GM19239 (cell line): ENCODE results near the gene VDAC1.
"Not testable (repeated sequence)": the region's sequence is repeated elsewhere in the genome, so short reads cannot be mapped to it uniquely, and the experiment has no call there.

Source experiments
- DNase-seq: peaks from one replicate; pipeline ENCODE4 v3.0.0; 2011; ENCODE audit warnings: low spot score; ENCODE audit not compliant: insufficient read length
- FAIRE-seq: peaks from 2 replicates; lab custom pipeline; 2011; peaks lifted over from hg19 to GRCh38; lab: Jason Lieb, UNC

The VDAC1 gene, protein sequence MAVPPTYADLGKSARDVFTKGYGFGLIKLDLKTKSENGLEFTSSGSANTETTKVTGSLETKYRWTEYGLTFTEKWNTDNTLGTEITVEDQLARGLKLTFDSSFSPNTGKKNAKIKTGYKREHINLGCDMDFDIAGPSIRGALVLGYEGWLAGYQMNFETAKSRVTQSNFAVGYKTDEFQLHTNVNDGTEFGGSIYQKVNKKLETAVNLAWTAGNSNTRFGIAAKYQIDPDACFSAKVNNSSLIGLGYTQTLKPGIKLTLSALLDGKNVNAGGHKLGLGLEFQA

DNA sequence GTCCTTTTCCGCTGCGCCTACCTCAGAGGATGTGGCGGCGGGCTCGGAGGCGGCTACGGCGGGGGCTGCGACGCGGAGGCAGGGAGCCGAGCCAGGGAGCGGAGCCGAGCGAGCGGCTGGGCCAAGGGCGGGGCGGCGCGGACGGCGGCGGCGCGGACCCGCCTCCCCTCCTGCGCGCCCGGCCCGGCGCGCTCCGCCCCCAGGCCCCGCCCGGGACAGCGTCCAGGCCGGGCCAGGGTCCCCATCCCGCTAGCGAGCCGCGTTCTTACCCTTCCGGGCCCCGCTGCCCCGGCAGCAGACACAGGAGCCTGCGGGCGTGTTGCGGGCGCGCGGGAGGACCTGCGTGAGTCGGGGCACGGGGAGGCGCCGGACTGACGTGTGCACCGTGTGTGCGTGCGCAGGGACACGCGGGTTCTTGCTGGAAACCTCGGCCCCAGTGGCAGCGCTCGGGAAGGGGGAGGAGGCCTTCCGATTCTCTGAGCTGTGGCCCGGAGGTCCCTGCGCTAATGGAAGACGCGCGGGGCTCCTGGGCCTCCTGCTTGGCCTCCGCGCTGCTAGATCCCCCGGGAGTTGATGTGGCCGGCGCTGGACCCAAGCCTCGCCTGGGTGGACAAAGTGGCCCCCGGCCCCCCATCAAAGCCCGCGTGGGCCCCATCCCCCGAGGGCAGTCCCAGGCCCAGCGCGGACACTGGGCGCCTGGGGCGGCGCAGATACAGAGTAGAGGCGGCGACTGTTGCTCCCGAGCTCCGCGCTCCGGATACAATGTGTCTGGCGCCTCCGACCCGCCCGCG lies at the start of gene VDAC1:
VDAC1 (minus strand) TSS at position 350 of the 791 bp plus-strand sequence. CDS start 11,963 bp downstream, outside the sequence.
- FAIRE-seq (no peak), DNase-seq (peak; percentile 93)

DNA sequence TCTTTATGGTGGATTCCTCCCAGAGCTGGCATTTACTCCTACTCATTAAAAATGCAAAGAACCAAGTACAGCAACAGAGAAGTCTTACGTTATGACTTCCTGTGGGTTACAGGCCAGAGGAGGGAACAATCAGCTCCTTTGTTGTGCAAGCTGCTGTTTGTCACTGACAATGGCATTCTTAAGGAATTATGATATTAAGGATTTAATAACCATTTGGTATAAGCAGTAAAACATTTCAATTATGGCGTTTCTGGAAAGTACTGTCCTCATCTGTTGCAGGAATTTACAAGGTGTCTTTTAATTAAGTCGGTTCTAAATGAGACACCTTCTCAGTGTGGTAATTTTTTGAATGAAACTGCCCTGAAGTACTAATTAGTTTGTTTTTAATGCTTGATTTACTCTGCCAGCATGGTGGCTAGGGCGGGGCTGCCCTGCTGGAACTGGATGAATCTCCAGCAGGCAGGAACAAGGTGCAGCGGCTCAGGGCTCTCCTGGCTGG lies 49.1 kb upstream of the VDAC1 start:
- DNase-seq: no peak
- FAIRE-seq: no peak

DNA sequence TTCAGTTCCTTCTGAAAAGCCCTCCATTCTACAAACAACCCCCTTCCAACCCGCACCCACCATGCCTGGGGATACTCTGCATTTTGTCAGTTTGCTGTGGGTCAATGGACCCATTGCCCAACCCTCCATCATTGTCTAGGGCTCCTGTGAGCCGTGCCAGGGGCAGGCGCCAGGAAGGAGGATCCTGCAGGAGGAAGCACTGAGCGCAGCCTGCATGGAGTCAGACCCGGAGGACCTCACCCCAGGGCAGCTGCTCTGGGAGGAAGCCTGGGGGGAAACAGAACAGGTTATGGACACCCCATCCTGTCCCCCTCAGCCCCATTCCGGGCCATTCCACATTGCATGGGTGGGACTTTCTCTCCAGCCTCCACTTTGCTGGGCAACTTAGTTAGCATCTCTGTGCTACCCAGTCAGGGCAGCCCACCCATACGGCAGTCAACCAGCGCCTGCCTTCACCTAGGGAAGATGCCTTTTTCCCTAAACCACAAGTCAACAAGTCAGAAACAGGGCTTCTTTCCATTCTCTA lies 48.6 kb upstream of the VDAC1 start:
- no peak for DNase-seq
- no peak for FAIRE-seq

DNA sequence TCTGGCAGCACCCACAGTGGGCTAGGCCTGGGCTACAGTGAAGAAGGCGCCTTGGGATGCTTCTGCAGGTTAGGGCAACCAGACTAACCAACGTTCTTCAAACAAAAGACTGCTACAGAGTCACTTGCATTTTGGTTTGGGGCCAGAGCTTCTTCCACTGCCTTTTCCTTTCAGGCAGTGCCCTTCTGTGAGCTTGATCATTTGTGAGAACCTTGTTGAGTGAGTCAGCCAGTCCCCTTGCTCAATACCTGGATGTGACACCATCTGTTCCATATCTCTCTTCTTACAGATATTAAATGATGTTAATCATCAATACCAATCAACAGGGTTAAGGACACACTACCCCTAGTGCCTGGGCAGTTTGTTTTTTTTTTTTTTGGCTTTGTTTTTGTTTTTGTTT lies 46.5 kb upstream of the VDAC1 start:
- FAIRE-seq (no peak), DNase-seq (no peak)

DNA sequence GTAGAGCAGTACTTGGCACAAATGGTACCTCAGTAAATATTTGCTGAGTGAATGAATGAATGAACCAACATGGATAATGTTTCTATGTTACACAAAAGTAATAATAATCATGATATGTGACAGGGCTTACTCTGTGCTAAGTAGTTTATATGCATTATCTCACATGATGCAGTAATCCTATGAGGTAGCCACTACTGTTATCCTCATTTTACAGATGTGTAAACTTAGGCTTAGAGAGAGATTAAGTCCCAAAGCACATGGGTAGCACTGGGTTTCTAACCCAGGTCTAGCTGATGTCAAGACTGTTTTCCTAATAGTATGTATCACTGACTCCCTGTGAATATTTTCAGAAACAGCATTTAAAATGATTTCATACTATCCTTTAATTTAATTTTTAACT lies 44.1 kb upstream of the VDAC1 start:
- DNase-seq: no peak
- no peak for FAIRE-seq

DNA sequence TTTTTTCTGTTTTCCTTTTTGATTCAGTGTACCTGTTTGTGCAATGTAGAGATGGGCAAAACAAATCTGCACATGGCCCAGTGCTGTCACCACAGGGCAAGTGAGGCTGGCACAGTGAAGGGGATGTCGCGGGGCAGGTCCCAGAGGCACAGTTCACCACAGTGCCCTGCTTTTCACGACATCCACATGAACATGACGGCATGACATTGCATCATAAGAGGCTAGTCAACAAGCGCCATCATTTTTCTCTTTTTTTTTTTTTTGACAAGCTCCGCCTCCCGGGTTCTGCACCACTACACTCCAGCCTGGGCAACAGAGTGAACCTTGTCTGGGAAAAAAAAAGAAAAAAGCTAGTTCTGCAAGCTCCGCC lies 42.9 kb upstream of the VDAC1 start:
- DNase-seq (no peak), FAIRE-seq (no peak)

DNA sequence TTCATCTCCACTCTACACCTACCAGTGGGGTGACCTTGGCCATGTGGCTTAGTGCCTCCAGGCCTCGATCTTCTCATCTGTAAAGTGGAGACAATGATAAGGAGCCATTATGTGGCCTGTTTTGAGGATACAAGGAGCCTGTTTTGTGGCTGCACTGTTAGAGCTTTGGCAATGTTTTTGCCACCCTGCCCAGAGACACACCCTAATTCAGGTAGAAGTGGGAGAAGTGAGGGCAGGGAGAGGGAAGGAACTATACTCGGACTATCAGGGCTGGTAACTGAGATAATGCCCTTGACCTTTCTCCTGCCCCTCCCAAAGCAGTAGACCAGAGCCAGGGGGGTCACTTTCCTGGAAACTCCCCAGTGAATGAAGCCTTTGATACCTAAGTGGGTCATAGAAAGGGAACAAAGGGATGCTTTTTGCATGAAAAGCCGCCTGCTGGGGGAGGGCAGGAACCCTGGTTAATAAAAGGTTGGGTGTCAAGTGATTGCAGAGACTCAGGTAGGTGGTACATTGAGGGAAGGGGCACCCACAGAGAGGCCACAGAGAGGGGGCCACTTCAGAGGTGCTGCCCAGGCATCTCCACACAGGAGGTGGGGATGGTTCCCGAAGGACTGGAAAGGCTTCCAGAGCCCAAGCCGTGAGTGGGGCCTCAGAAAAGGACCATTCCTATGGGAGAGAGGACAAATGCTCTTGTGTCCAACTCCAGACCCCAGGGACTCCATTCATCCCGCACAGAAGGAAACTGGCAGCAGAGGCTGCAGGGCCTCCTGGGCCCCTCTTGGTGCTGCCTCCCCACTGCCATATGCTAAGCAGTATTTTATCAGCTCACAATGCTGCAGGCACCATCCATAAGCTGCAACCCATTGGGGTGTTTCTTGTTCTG lies 42.3 kb upstream of the VDAC1 start:
- FAIRE-seq (no peak), DNase-seq (no peak)

DNA sequence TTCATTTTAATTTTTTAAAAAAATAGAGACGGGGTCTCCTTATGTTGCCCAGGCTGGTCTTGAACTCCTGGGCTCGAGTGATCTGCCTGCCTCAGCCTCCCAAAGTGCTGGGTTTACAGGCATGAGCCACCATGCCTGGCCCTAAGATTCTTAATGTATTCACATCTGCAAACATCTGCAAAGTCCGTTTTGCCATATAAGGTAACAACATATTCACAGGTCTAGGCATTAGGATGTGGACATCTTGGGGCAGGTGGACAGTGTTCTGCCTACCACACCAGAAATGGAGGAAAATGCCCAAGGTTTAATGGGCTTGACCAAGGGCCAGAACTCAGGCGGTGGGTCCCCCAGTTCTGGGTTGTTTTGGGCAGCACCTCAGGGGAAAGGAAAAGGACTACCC lies 41.6 kb upstream of the VDAC1 start:
- DNase-seq (no peak), FAIRE-seq (no peak)

DNA sequence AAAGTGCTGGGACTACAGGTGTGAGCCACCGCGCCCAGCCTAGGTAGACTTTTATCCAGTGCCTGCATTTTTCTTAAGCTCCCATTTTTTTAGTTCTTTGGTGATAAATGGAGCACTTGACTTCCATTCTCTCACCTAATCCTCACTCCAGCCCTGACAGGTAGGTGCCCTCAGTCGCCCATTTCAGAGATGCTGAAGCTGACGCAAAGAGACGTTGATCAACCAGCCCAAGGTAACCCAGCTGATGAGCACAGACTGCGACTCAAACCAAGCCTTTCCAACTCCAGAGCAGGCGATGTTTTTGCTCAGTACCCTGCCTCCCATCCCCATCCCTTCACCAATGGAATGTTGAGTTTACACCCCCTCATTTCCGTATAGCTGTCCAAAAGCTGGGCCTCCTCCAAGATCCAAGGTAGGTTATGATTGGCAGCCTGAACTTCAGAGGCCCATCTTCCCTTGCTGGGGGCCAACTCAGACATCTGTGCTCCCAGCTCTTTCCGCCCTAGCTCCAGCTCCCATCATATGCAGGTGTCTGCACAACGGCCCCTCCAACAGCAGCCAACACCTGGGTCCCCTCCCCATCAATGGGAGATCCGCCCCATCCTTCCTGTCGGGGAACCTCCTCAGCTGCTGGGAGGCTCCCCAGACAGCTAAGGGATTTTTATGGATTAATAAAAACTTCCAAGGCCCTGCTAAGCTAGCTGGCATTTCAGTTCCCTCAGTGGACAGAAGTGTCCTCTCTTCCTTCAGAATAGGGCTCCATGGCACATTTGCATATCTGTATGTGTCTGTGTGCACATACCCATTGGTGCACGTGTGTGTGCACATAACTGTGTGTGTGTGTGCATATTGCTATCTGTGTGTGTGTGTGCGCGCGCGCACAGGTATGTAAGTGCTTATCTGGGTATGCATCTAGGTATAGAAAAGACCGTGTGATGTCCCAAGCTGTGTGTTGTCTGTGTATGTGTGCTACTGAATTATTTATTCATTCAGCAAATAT lies 39.3 kb upstream of the VDAC1 start:
- no peak for FAIRE-seq
- no peak for DNase-seq

DNA sequence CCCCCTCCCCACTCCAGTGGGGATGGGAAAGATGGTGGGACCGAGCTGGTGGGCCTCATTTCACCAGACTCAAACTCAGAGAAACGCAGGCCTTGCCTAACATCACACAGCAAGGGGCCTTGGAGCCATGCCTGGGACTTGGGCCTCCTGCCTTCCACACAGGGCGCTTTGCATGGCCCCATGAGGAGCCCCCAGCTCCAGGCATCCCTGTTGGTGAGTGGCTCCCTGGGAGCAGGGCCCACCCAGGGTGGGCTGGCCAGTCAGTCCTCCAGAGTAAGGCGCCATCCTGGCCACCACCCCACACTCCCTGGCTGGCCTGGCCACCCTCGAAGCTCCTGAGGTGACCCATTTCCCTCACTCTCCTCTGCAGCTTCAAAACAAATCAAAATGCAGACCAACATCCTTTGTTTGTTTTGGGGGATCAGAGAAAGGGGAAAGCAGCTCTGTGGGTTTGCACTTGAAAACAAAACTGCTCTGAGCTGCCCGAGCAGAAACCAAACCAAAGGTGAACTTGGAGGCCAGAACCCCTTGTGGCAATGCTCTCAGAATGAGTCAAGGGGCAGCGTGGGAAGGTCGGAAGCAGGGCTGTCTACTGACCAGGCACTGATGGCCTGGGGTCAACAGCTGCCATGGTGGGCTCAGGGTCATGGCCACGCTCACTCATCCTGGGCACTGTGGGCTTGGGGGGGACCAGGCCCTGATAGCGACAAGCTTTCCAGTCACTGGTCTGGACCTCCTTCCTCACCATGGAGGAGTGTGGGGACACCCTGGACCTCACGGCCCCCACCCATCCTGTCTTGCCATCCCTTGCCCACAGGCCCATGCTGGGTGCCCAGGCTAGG lies 37.0 kb upstream of the VDAC1 start:
- FAIRE-seq: peak; percentile 64
- DNase-seq: peak; percentile 30

DNA sequence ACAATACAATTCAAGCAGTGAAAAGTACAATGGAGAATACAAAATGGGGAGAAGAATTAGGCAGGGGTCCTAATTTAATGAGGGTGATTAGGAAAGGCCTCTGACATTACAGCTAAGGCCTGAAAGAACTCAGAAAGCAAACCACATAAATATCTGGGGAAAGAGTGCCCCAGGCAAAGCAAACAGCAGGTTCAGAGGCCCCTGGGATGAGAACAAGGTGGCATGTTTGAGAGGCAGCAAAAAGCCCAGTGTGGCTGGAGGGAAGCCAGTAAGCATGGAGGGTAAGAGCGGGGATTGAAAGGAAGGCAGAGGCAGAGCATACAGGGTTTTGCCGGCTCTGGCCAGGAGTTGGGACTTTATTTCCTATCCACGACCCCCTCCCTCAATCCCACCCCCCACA lies 33.4 kb upstream of the VDAC1 start:
- DNase-seq (no peak), FAIRE-seq (no peak)

DNA sequence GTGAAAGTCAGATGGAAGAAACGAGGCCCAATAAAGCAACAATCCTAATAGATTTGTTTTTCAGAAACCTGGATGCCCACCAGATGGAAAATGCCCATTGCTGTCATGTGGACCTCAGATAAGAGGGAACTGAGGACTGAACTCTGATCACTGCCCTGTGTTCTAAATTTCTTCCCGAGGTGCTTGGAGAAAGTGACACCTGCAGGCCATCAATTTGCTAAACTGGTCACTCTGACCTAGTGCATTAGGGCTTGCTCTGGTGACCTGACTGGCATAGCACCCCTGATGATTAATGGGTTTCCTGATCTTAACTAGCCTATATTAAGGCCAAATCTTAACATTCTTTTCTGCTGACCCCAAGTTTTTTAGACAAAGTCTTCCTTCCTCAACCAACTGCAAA lies 32.4 kb upstream of the VDAC1 start:
- DNase-seq (no peak), FAIRE-seq (no peak)

DNA sequence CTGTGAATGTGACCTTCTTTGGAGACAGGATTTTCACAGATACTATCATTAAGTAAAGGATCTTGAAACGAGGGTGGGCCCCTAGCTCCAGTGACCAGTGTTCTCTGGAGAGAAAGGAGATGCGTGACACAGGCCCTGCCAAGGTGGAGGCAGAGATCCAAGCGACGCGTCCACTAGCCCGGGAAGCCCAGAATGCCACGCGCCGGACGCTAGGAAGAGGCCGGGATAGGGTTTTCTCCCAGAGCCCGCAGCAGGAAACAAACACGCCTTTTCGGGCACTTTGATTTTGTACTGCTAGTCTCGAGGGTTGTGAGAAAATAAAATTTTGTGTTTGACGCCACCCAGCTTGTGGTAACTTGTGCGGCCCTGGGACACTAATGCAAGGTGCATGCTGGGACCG lies 29.6 kb upstream of the VDAC1 start:
- no peak for DNase-seq
- FAIRE-seq: no peak

DNA sequence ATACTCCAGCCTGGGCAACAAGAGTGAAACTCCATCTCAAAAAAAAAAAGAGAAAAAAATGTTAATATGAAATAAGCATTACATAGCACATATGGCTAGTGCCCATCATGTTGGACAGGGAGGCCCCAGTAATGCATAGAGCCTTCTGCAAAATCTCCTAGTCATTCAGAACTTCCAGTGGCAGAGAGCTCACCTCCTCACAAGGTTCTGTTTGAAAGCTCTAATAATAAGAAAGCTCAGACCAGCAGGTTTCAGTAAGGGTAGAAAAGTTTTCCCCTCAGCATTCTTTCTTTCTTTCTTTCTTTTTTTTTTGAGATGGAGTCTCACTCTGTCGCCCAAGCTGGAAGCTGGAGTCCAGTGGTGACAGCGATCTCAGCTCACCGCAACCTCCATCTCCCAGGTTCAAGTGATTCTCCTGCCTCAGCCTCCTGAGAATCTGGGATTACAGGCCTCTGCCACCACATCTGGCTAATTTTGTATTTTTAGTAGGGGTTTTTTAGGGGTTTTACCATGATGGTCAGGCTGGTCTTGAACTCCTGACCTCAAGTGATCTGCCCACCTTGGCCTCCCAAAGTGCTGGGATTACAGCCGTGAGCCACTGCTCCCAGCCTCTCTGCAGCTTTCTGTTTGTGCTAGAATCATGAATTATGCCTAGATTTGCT lies 25.7 kb upstream of the VDAC1 start:
- not testable (repeated sequence) for DNase-seq, FAIRE-seq

DNA sequence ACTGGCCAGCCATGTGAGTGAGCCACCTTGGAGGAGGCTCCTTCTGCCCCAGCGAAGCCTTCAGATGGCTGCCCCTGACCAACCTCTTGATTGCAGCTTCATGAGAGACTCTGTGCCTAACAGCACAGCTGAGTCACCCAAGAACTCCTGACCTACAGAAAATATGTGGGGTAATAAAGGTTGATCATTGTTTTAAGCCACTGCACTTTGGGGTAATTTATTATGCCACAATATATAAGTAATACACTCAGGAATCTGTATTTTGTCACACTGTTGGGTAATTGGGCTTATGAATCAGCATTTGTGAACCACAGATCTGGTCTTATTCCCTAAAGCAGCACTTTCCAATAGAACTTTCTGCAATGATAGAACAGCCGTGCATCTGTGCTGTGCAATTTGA lies 24.4 kb upstream of the VDAC1 start:
- no peak for DNase-seq
- no peak for FAIRE-seq

DNA sequence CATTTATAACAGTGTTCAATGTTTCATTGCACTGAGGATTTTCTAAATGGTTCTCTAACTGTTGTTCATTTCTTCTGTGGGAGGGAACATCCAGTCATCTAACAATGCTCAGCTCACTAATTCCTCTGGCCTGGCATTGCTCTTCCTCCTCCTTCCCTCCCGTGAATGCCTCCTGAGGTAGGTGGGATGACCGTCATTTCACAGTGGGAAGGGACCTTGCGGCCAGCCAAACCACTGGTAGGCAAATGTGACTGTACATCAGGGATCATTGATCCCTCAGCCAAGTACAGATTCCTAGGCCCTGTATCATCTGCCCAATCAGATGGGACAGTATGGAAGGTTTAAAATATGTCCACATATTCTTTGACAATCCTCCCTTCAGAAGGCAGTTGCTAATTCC lies 23.7 kb upstream of the VDAC1 start:
- no peak for FAIRE-seq

DNA sequence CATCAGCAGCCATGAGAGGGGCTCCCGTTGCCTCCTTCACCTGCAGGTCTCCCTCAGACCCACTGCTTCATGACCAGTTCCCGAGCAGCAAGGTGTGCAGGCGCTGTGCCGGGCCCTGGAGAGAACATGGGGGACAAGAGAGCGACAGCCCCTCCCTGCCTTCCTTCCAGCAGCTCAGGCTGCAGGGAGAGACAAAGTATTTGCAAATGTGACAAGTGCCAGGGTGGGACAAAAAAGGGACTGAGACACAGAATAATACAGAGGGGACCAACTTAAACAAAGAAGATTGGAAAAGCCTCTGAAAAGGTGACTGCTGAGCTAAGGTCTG lies 22.5 kb upstream of the VDAC1 start:
- FAIRE-seq (no peak), DNase-seq (no peak)

More for the DNA sequence above, 23.7 kb upstream of the VDAC1 start:
- no peak for DNase-seq
